Measurements from ENCODE around the gene HSPA8. TPM values are rescaled to one million over a fixed set of nuclear protein-coding genes. Genes with fewer than 3 reads are reported as not detected.

HSPA8 gene
- total and polyA plus RNA-seq, 10 of the 15 experiments (the other 5 are each of a cell fraction or from before 2014, with no cell fraction given): 1,190 to 3,205 (median 2,045) TPM

- TF ChIP-seq KLF5 (IDR thresholded peaks at IDR 0.05; ENCODE audit: partially characterized antibody): no peak
- no peak for TF ChIP-seq JUNB (IDR thresholded peaks at IDR 0.05)
- TF ChIP-seq ZBTB33 (IDR thresholded peaks at IDR 0.05): no peak
- no peak for TF ChIP-seq MYB (IDR thresholded peaks at IDR 0.05; ENCODE audit: borderline replicate concordance, low read depth, low read length)
Observed at GRCh38 chr11:123082977-123083376, 21.0 kb upstream of the HSPA8 start (continued).

- no peak overlapping the region for H3K27ac ChIP-seq (ENCODE audit: control insufficient read depth, insufficient read depth)
- ChIA-PET RAD21 (ENCODE audit: unreplicated experiment) (no interaction called here), CTCF (interaction anchor here (0.6 to 1.2 kb wide), 2 partner anchors 19 to 22 kb away, joined by 3 read pairs; no protein-coding TSS in a partner anchor), SMC1A (ENCODE audit: uncharacterized antibody, unreplicated experiment) (interaction anchor here (0.6 to 1.3 kb wide), 2 partner anchors 20 to 167 kb away, joined by 3 to 4 read pairs; no protein-coding TSS in a partner anchor), POLR2A (interaction anchor here (0.7 kb wide), 1 partner anchor 18 kb away, joined by 5 read pairs; the partner anchor contains the start of gene HSPA8)
- H3K36me3 ChIP-seq (ENCODE audit: control insufficient read depth in 2 of 2, insufficient read depth in 2 of 2, low read length in 1 of 2): no peaks in the 10 kb centered on the region
- peaks cover 2% of the 10 kb centered on the region; the same call in 2 of the 3 replicates for H3K9me3 ChIP-seq (replicated peaks; ENCODE audit: control insufficient read depth, insufficient read depth, low read length)
- no peaks in the 10 kb centered on the region for H4K20me1 ChIP-seq (ENCODE audit: control insufficient read depth, insufficient read depth)
- H3K4me2 ChIP-seq (ENCODE audit: control insufficient read depth, insufficient read depth): no peak overlapping the region
- DNase-seq (ENCODE audit: low read depth, low spot score) (no peak), FAIRE-seq (no peak), ATAC-seq (no peak)
- no CpG with 5 or more reads among the region's 1 CpG for WGBS (ENCODE audit: insufficient coverage, insufficient replicate concordance, low lambda C conversion rate, missing lambda C conversion rate)
- no peak overlapping the region for H3K4me3 ChIP-seq
- H2AFZ ChIP-seq (ENCODE audit: control insufficient read depth, low read depth, low read length): no peak overlapping the region
- no peak for TF ChIP-seq NR2C1 (IDR thresholded peaks at IDR 0.05)
- no peak for TF ChIP-seq CHD2 (IDR thresholded peaks at IDR 0.05; ENCODE audit: borderline replicate concordance, low read depth, low read length)
- TF ChIP-seq SRF (IDR thresholded peaks at IDR 0.05; ENCODE audit: low read depth in 2 of 2, low read length in 2 of 2): no peak
- no peak for TF ChIP-seq MYB (IDR thresholded peaks at IDR 0.05; ENCODE audit: borderline replicate concordance, low read depth, low read length)
- TF ChIP-seq SIN3A (IDR thresholded peaks at IDR 0.05; ENCODE audit: low read depth, low read length): no peak
- TF ChIP-seq BACH1 (IDR thresholded peaks at IDR 0.05; ENCODE audit: borderline replicate concordance): no peak
- TF ChIP-seq JUNB (IDR thresholded peaks at IDR 0.05): no peak
- TF ChIP-seq HDGF (IDR thresholded peaks at IDR 0.05): no peak
- no peak for TF ChIP-seq NFXL1 (IDR thresholded peaks at IDR 0.05; ENCODE audit: borderline replicate concordance)
- no peak for TF ChIP-seq NRF1 (conservative IDR thresholded peaks at IDR 0.05; ENCODE audit: low read depth, low read length)
- no peak for TF ChIP-seq FOXK2 (IDR thresholded peaks at IDR 0.05)
- TF ChIP-seq CREM (IDR thresholded peaks at IDR 0.05; ENCODE audit: low read depth): no peak
- TF ChIP-seq ZNF24 (IDR thresholded peaks at IDR 0.05): no peak
- no peak for TF ChIP-seq RBBP5 (conservative IDR thresholded peaks at IDR 0.05)
- TF ChIP-seq TAF1 (IDR thresholded peaks at IDR 0.05; ENCODE audit: borderline replicate concordance, low read depth, low read length): no peak
- no peak for TF ChIP-seq IKZF2 (IDR thresholded peaks at IDR 0.05)
- no peak for TF ChIP-seq PML (IDR thresholded peaks at IDR 0.05; ENCODE audit: low read length)
- no peak for TF ChIP-seq SP1 (IDR thresholded peaks at IDR 0.05; ENCODE audit: low read depth, low read length)
- TF ChIP-seq NR2C2 (IDR thresholded peaks at IDR 0.05; ENCODE audit: borderline replicate concordance, control insufficient read depth, insufficient read length, low read depth): no peak
- in situ Hi-C loops (cut with MboI): no loop called here
- H3K9ac ChIP-seq (ENCODE audit: control insufficient read depth, insufficient read depth, low read length): no peak overlapping the region
- no peaks in the 10 kb centered on the region for H3K27me3 ChIP-seq (replicated peaks in 1 of 2; ENCODE audit: control insufficient read depth in 2 of 2, insufficient read depth in 2 of 2, low read length in 1 of 2)
- intact Hi-C loops (cut with micrococcal nuclease; ENCODE audit: unreplicated experiment): no loop called here
- H3K79me2 ChIP-seq (ENCODE audit: control insufficient read depth, insufficient read depth, low read length): no peaks in the 10 kb centered on the region
- no peaks in the 10 kb centered on the region for H3K4me1 ChIP-seq (ENCODE audit: control insufficient read depth, insufficient read depth, low read length)
- BruUV-seq (replicated peaks): no TSS peak
Observed at GRCh38 chr11:123080015-123080414, 18.1 kb upstream of the HSPA8 start.

Data from GM12878 (cell line).